Osteoblast (primary cell): ENCODE measurements around the gene CD28. TPM values are rescaled to one million over a fixed set of nuclear protein-coding genes. Genes with fewer than 3 reads are reported as not detected.

Experiments
- DNase-seq: peaks from one replicate; pipeline ENCODE4 v3.0.0; 2011; ENCODE audit warnings: low spot score, mixed read lengths; ENCODE audit not compliant: insufficient read length; ENCODE audit errors: missing footprints
- H2AFZ ChIP-seq: 2 replicates; pipeline ENCODE4 v1.6.0; 2011; ENCODE audit warnings: mild to moderate bottlenecking, low read length
- H3K27ac ChIP-seq: 2 replicates; pipeline ENCODE4 v1.5.1; 2011; ENCODE audit warnings: mild to moderate bottlenecking, low read depth, low read length, moderate library complexity
- H3K27me3 ChIP-seq: 2 replicates; pipeline ENCODE4 v1.6.0; 2012; ENCODE audit warnings: mild to moderate bottlenecking, control low read depth, inconsistent platforms, low read length, moderate library complexity; ENCODE audit not compliant: insufficient read depth
- H3K36me3 ChIP-seq: 2 replicates; pipeline ENCODE4 v1.5.1; 2011; ENCODE audit warnings: mild to moderate bottlenecking, low read length, control low read depth, moderate library complexity; ENCODE audit not compliant: insufficient read depth
- H3K4me1 ChIP-seq: 2 replicates; pipeline ENCODE4 v1.5.1; 2011; ENCODE audit warnings: mild to moderate bottlenecking, low read length, control low read depth, moderate library complexity; ENCODE audit not compliant: insufficient read depth
- H3K4me2 ChIP-seq: 2 replicates; pipeline ENCODE4 v1.6.0; 2011; ENCODE audit warnings: mild to moderate bottlenecking, low read length; ENCODE audit not compliant: insufficient read depth
- H3K4me3 ChIP-seq: fragments of 200-600 bp; sonication (generic); 3 replicates; pipeline ENCODE4 v1.5.1; 2012; ENCODE audit warnings: mild to moderate bottlenecking, low read length, inconsistent platforms; ENCODE audit not compliant: insufficient read depth
- H3K79me2 ChIP-seq: 2 replicates; pipeline ENCODE4 v1.6.0; 2012; ENCODE audit warnings: mild to moderate bottlenecking, low read length, control low read depth, inconsistent platforms; ENCODE audit not compliant: insufficient read depth
- H3K9me3 ChIP-seq: 2 replicates; pipeline ENCODE4 v1.5.1; 2011; ENCODE audit warnings: low read depth, low read length, control low read depth
- H4K20me1 ChIP-seq: 2 replicates; pipeline ENCODE4 v1.6.0; 2012; ENCODE audit warnings: mild to moderate bottlenecking, low read length, control low read depth; ENCODE audit not compliant: insufficient read depth
- CTCF ChIP-seq: IDR thresholded peaks from 2 replicates; pipeline ENCODE4 v1.5.1; 2011; ENCODE audit warnings: mild to moderate bottlenecking, low read depth, low read length, moderate library complexity; ENCODE audit errors: extremely low read depth
- total RNA-seq: library from RNA; depleted of rRNA; stranded (reverse); fragments of >200 nt; gene quantifications from 2 replicates; pipeline ENCODE4 v1.2.3, GENCODE V29; 2012

CD28 gene
- total RNA-seq, 1 donor = not detected

DNA sequence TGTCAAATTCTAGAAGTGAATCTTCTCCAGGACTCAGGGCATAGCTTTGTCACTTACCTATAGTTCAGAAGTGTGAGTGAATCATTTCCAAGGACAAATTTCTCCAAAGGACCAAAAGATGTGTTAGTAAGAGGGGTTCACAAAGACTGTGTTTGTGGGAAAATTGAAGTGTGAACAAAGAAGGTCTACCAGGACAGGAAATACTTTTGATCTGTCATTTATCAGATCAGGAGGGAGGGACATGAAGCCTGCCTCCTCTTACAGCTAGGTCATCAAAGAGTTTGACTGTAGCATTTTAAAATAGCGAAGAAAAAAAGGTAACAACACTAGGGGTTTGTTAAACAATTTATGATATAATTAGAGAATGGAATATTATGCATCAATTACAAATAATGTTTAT, 2.0 kb upstream of the CD28 start:
- no peak overlapping the region for H3K27ac ChIP-seq
- no peaks in the 10 kb centered on the region for H4K20me1 ChIP-seq
- no peaks in the 10 kb centered on the region for H3K4me1 ChIP-seq
- H3K27me3 ChIP-seq = no peaks in the 10 kb centered on the region
- no peak for DNase-seq
- no peak overlapping the region for H3K4me3 ChIP-seq
- no peaks in the 10 kb centered on the region for H3K79me2 ChIP-seq
- no peak overlapping the region for H3K4me2 ChIP-seq
- no peak overlapping the region for H2AFZ ChIP-seq
- no peaks in the 10 kb centered on the region for H3K9me3 ChIP-seq
- no peaks in the 10 kb centered on the region for H3K36me3 ChIP-seq
- no peak for TF ChIP-seq CTCF

- no peak for DNase-seq
- no peak overlapping the region for H3K27ac ChIP-seq
- no peaks in the 10 kb centered on the region for H3K9me3 ChIP-seq
- no peaks in the 10 kb centered on the region for H3K4me1 ChIP-seq
- H3K36me3 ChIP-seq = no peaks in the 10 kb centered on the region
- H4K20me1 ChIP-seq = no peaks in the 10 kb centered on the region
- TF ChIP-seq CTCF = no peak
- H2AFZ ChIP-seq = no peak overlapping the region
- no peaks in the 10 kb centered on the region for H3K27me3 ChIP-seq
- no peak overlapping the region for H3K4me2 ChIP-seq
- no peaks in the 10 kb centered on the region for H3K79me2 ChIP-seq
- no peak overlapping the region for H3K4me3 ChIP-seq
Observed at GRCh38 chr2:203705178-203705577, 1.3 kb upstream of the CD28 start.

- H3K27me3 ChIP-seq = no peaks in the 10 kb centered on the region
- H3K27ac ChIP-seq = no peak overlapping the region
- H3K4me1 ChIP-seq = no peaks in the 10 kb centered on the region
- TF ChIP-seq CTCF = no peak
- no peak overlapping the region for H3K4me2 ChIP-seq
- H4K20me1 ChIP-seq = no peaks in the 10 kb centered on the region
- no peaks in the 10 kb centered on the region for H3K79me2 ChIP-seq
- no peak overlapping the region for H3K4me3 ChIP-seq
- no peak for DNase-seq
- no peak overlapping the region for H2AFZ ChIP-seq
- no peaks in the 10 kb centered on the region for H3K36me3 ChIP-seq
- no peaks in the 10 kb centered on the region for H3K9me3 ChIP-seq
Observed at GRCh38 chr2:203707530-203707929, 1.1 kb downstream of the CD28 start.

GRCh38 chr2:203708846-203709396, 2.5 kb downstream of the CD28 start:
- Histone ChIP-seq H3K4me2 (no peak overlapping the region), H3K9me3 (no peaks in the 10 kb centered on the region), H4K20me1 (no peaks in the 10 kb centered on the region), H3K27ac (no peak overlapping the region), H2AFZ (no peak overlapping the region), H3K36me3 (no peaks in the 10 kb centered on the region), H3K79me2 (no peaks in the 10 kb centered on the region), H3K4me3 (no peak overlapping the region), H3K27me3 (no peaks in the 10 kb centered on the region), H3K4me1 (no peaks in the 10 kb centered on the region)
- TF ChIP-seq CTCF = no peak
- DNase-seq = no peak
